Esophagus squamous epithelium (tissue), 4 donors: ENCODE results near the gene MTMR11.

Experiments
- CTCF ChIP-seq, 6 experiments: fragments of 450-650 bp in 4 of 6; fragments of 200-600 bp in 2 of 6; sonication (generic) in 2 of 6; IDR thresholded peaks; one replicate each; pipeline ENCODE4 v1.5.1; 2016 to 2019; ENCODE audit warnings: antibody characterized with exemption in 6 of 6, mild to moderate bottlenecking in 4 of 6, moderate library complexity in 4 of 6
- POLR2A ChIP-seq, 4 donors: fragments of 450-650 bp; IDR thresholded peaks; one replicate each; pipeline ENCODE4 v1.6.1; 2017; ENCODE audit warnings: antibody characterized with exemption in 4 of 4, mild to moderate bottlenecking in 4 of 4, moderate library complexity in 3 of 4

GRCh38 chr1:149925345-149925744 lies 11.3 kb downstream of the MTMR11 start:
- TF ChIP-seq CTCF (IDR thresholded peaks at IDR 0.05) (no peak), POLR2A (IDR thresholded peaks at IDR 0.05) (no peak)
